GM12891 (cell line): ENCODE data around the gene SDCCAG8.

Experiments used
- POLR2A ChIP-seq: IDR thresholded peaks from 2 replicates; pipeline ENCODE4 v1.6.1; 2011; ENCODE audit warnings: low read depth, low read length, control low read depth
- POLR2AphosphoS5 ChIP-seq: IDR thresholded peaks from 2 replicates; pipeline ENCODE4 v1.6.1; 2011; ENCODE audit warnings: low read depth, low read length, control low read depth
- TAF1 ChIP-seq: IDR thresholded peaks from 2 replicates; pipeline ENCODE4 v1.6.1; 2011; ENCODE audit warnings: low read depth, low read length, control low read depth

DNA sequence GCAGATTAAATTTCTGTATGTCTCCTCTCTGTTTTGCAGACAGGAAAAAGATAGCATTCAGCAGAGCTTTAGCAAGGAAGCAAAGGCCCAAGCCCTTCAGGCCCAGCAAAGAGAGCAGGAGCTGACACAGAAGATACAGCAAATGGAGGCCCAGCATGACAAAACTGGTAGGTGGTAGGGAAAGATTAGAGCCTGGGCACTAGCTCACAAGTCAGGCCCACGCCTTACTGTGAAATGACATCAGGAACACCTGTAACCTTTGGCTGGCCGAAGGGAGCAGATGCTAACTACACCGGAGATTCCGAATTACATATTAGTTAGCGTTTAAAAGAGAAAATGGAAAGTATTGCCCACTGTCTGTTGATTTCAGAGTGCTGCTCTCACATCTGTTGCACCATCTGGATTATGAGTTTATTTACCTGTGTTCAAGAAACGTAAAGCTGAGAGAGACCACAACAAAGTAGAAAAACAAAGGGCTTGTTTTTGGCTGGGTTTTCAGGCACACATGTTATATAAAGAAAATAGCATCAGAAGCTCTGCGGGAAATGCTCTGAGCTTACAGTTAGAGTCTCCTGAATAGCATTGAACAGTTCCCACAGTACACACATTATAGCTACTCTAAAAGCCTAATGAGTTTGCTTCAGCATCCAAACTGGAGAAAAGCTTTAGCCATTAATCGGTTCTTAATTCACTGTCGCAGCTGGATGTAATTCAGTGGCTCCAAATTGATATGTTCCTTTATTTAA is 160.0 kb downstream of the SDCCAG8 start:
- TF ChIP-seq POLR2A: no peak
- no peak for TF ChIP-seq POLR2AphosphoS5
- no peak for TF ChIP-seq TAF1
